Measurements from ENCODE around the gene NOS1AP. TPM values are rescaled to one million over a fixed set of nuclear protein-coding genes. Genes with fewer than 3 reads are reported as not detected.

NOS1AP gene
- total RNA-seq, 1 experiment from 2014 or later = 14.7 TPM

GRCh38 chr1:162416215-162416614, 346.7 kb downstream of the NOS1AP start (continued):
- TF ChIP-seq E2F1 (CRISPR knock-in tag; IDR thresholded peaks at IDR 0.05) (no peak), ZBTB21 (CRISPR knock-in tag; IDR thresholded peaks at IDR 0.05; ENCODE audit: borderline replicate concordance) (no peak), HMGXB4 (CRISPR knock-in tag; IDR thresholded peaks at IDR 0.05) (no peak), NFE2L1 (CRISPR knock-in tag; IDR thresholded peaks at IDR 0.05) (no peak), AFF4 (CRISPR knock-in tag; IDR thresholded peaks at IDR 0.05; ENCODE audit: borderline replicate concordance) (no peak)

GRCh38 chr1:162416909-162417308, 347.4 kb downstream of the NOS1AP start:
- no peak overlapping the region for H3K4me3 Mint-ChIP-seq
- ATAC-seq (no peak), DNase-seq (ENCODE audit: low spot score) (no peak)
- peaks cover 7% of the 10 kb centered on the region for H3K36me3 Mint-ChIP-seq
- no peaks in the 10 kb centered on the region for H3K27me3 Mint-ChIP-seq (ENCODE audit: low read depth)
- H3K27ac Mint-ChIP-seq = no peak overlapping the region
- ChIA-PET CTCF (no interaction called here), POLR2A (no interaction called here)
- H3K4me1 Mint-ChIP-seq = peaks cover 4% of the 10 kb centered on the region
- peaks cover 12% of the 10 kb centered on the region for H3K9me3 Mint-ChIP-seq
- TF ChIP-seq ZBTB43 (CRISPR knock-in tag; IDR thresholded peaks at IDR 0.05) (no peak), TP53 (CRISPR knock-in tag; IDR thresholded peaks at IDR 0.05) (no peak), NFATC4 (CRISPR knock-in tag; IDR thresholded peaks at IDR 0.05) (no peak), SP1 (CRISPR knock-in tag; conservative IDR thresholded peaks at IDR 0.05) (no peak), FOXP1 (CRISPR knock-in tag; IDR thresholded peaks at IDR 0.05; ENCODE audit: borderline replicate concordance) (no peak), NR2C2 (CRISPR knock-in tag; IDR thresholded peaks at IDR 0.05) (no peak), ATF2 (CRISPR knock-in tag; IDR thresholded peaks at IDR 0.05; ENCODE audit: borderline replicate concordance, low read depth) (no peak), CTCF (IDR thresholded peaks at IDR 0.05) (no peak), FOXJ3 (CRISPR knock-in tag; IDR thresholded peaks at IDR 0.05; ENCODE audit: borderline replicate concordance) (no peak), ZNF232 (CRISPR knock-in tag; IDR thresholded peaks at IDR 0.05) (no peak), SOX15 (CRISPR knock-in tag; IDR thresholded peaks at IDR 0.05) (no peak), USF2 (CRISPR knock-in tag; IDR thresholded peaks at IDR 0.05) (no peak), CBFB (CRISPR knock-in tag; IDR thresholded peaks at IDR 0.05; ENCODE audit: low read depth) (no peak)

Measured in WTC11 (cell line).